ENCODE data around the gene NDUFAF8.

NDUFAF8 gene

DNA sequence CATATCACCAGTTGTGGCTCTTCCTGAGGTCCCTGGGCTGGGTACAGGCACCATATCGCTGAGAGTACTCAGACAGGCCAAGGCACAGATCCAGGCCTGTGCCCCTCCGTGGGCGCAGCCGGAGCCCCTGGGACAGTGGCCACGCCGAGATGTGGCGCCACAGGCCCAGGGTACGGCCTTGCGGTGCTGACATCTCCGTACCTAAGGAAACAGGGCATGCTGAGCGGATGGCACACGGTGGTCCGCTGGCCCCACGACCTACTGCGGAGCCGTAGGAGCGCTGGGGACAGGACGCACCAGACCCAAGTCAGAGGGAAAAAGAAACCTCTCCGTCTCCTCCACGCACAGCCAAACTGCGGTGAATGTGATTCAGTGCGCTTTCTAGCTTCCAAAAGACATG lies 26.5 kb downstream of the NDUFAF8 start:
- Histone ChIP-seq H3K4me3 (ENCODE audit: extremely low read depth, insufficient read depth, low read length, poor library complexity, severe bottlenecking) (no peak overlapping the region), H3K4me1 (ENCODE audit: control insufficient read depth, insufficient read depth, low read length, poor library complexity, severe bottlenecking) (no peaks in the 10 kb centered on the region), H3K27ac (ENCODE audit: low read depth, low read length, severe bottlenecking) (no peak overlapping the region), H3K9me3 (ENCODE audit: control insufficient read depth, low read length) (no peaks in the 10 kb centered on the region), H3K36me3 (ENCODE audit: control insufficient read depth, insufficient read depth, low read length) (peaks cover 57% of the 10 kb centered on the region)
- WGBS, 2 experiments (ENCODE audit: insufficient coverage in 2 of 2): 92 to 95% methylated on average over 17 to 22 of the region's 22 CpGs

DNA sequence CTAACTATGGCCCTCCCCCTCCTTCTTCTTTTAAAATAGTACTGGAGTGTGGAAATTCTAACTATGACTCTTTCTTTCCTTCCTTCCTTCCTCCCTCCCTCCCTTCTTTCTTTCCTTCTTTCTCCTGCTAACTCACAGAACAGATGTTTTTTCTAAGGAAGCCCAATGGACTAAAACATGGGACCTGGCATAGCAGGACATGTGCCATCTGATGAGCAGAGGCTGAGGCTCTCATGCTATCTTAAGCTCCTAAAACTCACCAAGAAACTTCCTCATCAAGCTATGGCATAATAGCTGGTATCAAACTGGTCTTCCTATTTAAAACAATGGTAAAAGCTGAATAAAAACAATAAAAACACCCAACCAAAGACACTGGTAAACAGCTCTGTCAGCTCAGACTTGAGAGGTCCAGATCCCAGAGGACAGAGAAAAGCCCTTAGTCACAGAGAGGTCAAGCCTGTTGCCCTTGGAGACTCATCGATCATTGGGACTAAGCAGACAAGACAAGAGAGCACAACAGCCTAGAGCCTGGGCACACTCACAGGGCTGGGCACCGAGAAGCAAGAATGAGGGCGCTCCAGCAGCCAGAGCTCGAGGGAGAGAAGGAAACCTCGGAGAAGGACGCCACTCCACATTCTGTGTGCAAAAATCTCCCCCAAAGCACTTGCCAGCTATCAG lies 28.4 kb downstream of the NDUFAF8 start:
- H3K36me3 ChIP-seq (ENCODE audit: control insufficient read depth, insufficient read depth, low read length): peaks cover 50% of the 10 kb centered on the region
- H3K4me1 ChIP-seq (ENCODE audit: control insufficient read depth, insufficient read depth, low read length, poor library complexity, severe bottlenecking): no peaks in the 10 kb centered on the region
- H3K9me3 ChIP-seq (ENCODE audit: control insufficient read depth, low read length): no peaks in the 10 kb centered on the region
- 85 to 97% methylated on average over 5 to 6 of the region's 6 CpGs for WGBS, 2 experiments (ENCODE audit: insufficient coverage in 2 of 2)
- H3K27ac ChIP-seq (ENCODE audit: low read depth, low read length, severe bottlenecking): no peak overlapping the region
- H3K4me3 ChIP-seq (ENCODE audit: extremely low read depth, insufficient read depth, low read length, poor library complexity, severe bottlenecking): no peak overlapping the region

DNA sequence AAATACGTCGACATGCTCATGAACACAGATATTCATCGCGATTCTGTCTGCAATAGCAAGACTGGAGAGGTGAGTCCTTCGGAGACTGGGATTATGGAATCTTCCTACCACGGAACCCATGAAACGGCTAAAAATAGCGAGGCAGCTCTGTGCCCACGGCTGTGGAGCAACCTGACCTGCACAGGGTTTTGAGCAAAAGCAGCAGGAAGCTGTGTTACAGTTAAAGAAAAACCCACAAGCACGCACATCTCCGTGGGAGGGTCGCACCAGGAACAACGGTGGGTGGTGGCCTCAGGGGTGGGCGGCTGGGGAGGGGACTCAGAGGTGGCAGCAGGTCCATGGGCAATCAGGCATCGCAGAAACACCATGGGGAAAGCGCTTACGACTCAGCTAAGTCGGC lies 31.2 kb downstream of the NDUFAF8 start:
- peaks cover 64% of the 10 kb centered on the region for H3K36me3 ChIP-seq (ENCODE audit: control insufficient read depth, insufficient read depth, low read length)
- 94 to 95% methylated on average over 16 to 18 of the region's 18 CpGs for WGBS, 2 experiments (ENCODE audit: insufficient coverage in 2 of 2)

DNA sequence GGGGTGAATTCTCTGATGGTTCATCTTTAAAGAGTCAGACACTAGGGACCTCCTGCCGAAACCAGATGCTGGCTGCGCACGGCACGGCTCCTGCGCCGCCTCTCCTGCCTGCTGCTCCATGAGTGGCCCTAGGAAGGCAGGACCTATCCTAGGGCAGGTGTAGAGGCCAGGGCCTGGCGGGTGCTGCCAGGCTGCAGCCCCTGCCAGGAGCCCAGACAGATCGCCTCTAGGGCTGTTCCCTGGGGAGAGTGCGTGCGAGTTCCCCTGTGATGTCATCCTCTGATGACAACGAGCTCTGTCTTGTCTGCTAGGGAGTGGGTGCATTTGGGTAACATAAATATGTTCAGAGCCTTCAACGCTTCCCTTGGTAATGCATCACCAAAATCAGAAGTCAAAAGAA lies 32.1 kb downstream of the NDUFAF8 start:
- Histone ChIP-seq H3K9me3 (ENCODE audit: control insufficient read depth, low read length) (no peaks in the 10 kb centered on the region), H3K4me3 (ENCODE audit: extremely low read depth, insufficient read depth, low read length, poor library complexity, severe bottlenecking) (no peak overlapping the region), H3K27ac (ENCODE audit: low read depth, low read length, severe bottlenecking) (no peak overlapping the region), H3K36me3 (ENCODE audit: control insufficient read depth, insufficient read depth, low read length) (peaks cover 64% of the 10 kb centered on the region), H3K4me1 (ENCODE audit: control insufficient read depth, insufficient read depth, low read length, poor library complexity, severe bottlenecking) (no peaks in the 10 kb centered on the region)
- 93 to 94% methylated on average over 8 to 9 of the region's 12 CpGs for WGBS, 2 experiments (ENCODE audit: insufficient coverage in 2 of 2)

More for the DNA sequence above, 31.2 kb downstream of the NDUFAF8 start:
- Histone ChIP-seq H3K27ac (ENCODE audit: low read depth, low read length, severe bottlenecking) (no peak overlapping the region), H3K4me1 (ENCODE audit: control insufficient read depth, insufficient read depth, low read length, poor library complexity, severe bottlenecking) (no peaks in the 10 kb centered on the region), H3K9me3 (ENCODE audit: control insufficient read depth, low read length) (no peaks in the 10 kb centered on the region), H3K4me3 (ENCODE audit: extremely low read depth, insufficient read depth, low read length, poor library complexity, severe bottlenecking) (no peak overlapping the region)

DNA sequence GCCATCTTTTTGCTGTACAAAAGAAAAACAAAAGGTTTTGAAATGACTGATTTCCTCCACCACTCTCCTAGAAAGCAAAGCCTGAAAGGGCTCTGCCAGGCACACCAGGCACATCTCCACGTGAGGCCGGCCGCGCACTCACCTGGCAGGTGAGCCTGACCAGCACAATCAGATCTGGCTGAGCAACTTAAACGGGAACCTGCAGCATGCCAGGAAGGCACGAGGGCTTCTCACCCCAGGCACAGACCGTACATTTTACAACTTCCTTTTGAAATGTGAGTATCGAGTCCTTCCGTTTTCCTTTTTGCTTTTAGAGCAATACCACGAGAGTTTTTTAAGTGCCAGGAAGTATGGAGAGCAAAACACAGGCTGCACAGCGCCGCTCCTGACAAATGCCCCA lies 33.5 kb downstream of the NDUFAF8 start:
- WGBS, 2 experiments (ENCODE audit: insufficient coverage in 2 of 2): 93 to 97% methylated on average over 11 to 12 of the region's 12 CpGs
- no peaks in the 10 kb centered on the region for H3K9me3 ChIP-seq (ENCODE audit: control insufficient read depth, low read length)
- no peak overlapping the region for H3K4me3 ChIP-seq (ENCODE audit: extremely low read depth, insufficient read depth, low read length, poor library complexity, severe bottlenecking)
- H3K36me3 ChIP-seq (ENCODE audit: control insufficient read depth, insufficient read depth, low read length): peaks cover 70% of the 10 kb centered on the region
- no peaks in the 10 kb centered on the region for H3K4me1 ChIP-seq (ENCODE audit: control insufficient read depth, insufficient read depth, low read length, poor library complexity, severe bottlenecking)
- H3K27ac ChIP-seq (ENCODE audit: low read depth, low read length, severe bottlenecking): no peak overlapping the region

DNA sequence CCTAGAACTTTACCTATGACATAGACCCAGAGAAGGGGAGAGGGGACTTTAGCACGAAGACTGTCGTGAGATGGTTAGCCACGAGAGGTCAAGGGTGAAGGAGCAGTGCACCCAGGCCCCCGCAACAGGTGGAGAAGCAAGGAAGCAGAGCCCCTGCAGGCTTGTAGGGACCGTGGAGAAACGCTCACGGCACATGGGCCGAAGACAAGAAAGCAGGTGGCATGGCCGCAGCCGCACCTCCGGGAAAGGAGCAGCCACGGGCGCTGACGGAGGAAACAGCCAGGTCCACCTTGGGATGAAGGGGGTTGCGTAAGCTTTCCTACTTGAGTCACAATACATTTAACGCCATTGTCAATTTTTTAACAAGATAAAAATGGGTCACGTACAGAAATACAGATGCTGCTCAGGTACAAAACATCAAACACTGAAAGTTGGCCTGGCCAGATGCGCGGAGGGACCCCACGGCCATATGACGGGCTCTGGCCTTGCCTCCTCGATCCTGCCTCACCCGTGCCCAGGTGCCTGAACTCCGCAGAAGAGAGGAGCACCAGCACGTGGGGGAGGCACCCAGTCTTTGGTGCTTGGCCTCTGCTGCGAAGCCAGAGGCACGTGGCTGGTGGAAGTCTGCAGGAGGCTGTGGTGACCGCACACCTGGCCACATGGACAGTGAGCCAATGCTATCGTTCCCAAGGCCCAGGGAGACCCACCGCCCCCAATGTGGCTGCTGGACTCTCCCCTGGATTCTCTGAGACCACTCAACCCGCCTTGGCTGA lies 34.8 kb downstream of the NDUFAF8 start:
- Histone ChIP-seq H3K9me3 (ENCODE audit: control insufficient read depth, low read length) (no peaks in the 10 kb centered on the region), H3K4me1 (ENCODE audit: control insufficient read depth, insufficient read depth, low read length, poor library complexity, severe bottlenecking) (no peaks in the 10 kb centered on the region), H3K4me3 (ENCODE audit: extremely low read depth, insufficient read depth, low read length, poor library complexity, severe bottlenecking) (no peak overlapping the region), H3K36me3 (ENCODE audit: control insufficient read depth, insufficient read depth, low read length) (peaks cover 65% of the 10 kb centered on the region), H3K27ac (ENCODE audit: low read depth, low read length, severe bottlenecking) (no peak overlapping the region)
- 96 to 97% methylated on average over 30 to 31 of the region's 31 CpGs for WGBS, 2 experiments (ENCODE audit: insufficient coverage in 2 of 2)

DNA sequence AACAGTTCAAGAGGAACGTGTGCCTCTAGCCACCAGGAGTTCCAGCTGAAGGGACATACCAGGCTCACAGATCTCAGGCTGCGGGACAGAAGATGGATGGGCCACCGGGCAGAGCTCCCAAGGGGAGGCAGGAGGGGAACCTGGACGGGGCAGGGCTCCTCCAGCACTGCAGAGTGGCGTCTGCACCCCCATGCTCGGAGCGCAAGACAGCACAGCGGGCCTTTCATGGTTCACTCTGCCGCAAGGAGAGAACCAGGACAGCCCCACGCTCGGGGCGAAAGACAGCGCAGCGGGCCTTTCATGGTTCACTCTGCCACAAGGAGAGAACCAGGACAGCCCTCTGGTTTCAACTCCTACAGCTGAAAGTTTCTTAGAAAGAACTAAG lies 35.3 kb downstream of the NDUFAF8 start:
- Histone ChIP-seq H3K9me3 (ENCODE audit: control insufficient read depth, low read length) (no peaks in the 10 kb centered on the region), H3K4me1 (ENCODE audit: control insufficient read depth, insufficient read depth, low read length, poor library complexity, severe bottlenecking) (no peaks in the 10 kb centered on the region), H3K36me3 (ENCODE audit: control insufficient read depth, insufficient read depth, low read length) (peaks cover 60% of the 10 kb centered on the region), H3K27ac (ENCODE audit: low read depth, low read length, severe bottlenecking) (no peak overlapping the region), H3K4me3 (ENCODE audit: extremely low read depth, insufficient read depth, low read length, poor library complexity, severe bottlenecking) (no peak overlapping the region)
- 89 to 94% methylated on average over 14 of the region's 14 CpGs for WGBS, 2 experiments (ENCODE audit: insufficient coverage in 2 of 2)

DNA sequence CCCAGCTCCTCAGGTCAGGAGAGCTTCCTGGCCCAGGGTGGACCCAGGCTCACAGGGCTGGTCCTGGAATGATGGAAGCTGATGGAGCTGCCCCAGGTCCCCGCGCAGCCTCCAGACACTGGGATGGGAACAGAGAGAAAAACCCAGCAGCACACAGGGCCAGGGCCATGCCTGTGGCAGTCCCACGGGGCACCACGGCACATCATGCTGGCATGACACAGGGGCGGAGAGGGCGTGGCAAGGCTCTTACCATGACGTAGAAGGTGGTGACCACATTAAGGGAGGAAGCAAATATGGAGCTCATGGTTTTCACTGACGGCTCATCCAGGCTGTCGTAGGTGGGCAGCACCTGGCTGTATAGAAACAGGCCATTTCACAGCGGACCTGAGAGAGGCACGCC lies 37.7 kb downstream of the NDUFAF8 start:
- Histone ChIP-seq H3K4me1 (ENCODE audit: control insufficient read depth, insufficient read depth, low read length, poor library complexity, severe bottlenecking) (no peaks in the 10 kb centered on the region), H3K36me3 (ENCODE audit: control insufficient read depth, insufficient read depth, low read length) (peaks cover 45% of the 10 kb centered on the region), H3K9me3 (ENCODE audit: control insufficient read depth, low read length) (no peaks in the 10 kb centered on the region), H3K4me3 (ENCODE audit: extremely low read depth, insufficient read depth, low read length, poor library complexity, severe bottlenecking) (no peak overlapping the region), H3K27ac (ENCODE audit: low read depth, low read length, severe bottlenecking) (no peak overlapping the region)
- 98 to 99% methylated on average over 11 of the region's 11 CpGs for whole genome bisulfite sequencing, 2 experiments (ENCODE audit: insufficient coverage in 2 of 2)

DNA sequence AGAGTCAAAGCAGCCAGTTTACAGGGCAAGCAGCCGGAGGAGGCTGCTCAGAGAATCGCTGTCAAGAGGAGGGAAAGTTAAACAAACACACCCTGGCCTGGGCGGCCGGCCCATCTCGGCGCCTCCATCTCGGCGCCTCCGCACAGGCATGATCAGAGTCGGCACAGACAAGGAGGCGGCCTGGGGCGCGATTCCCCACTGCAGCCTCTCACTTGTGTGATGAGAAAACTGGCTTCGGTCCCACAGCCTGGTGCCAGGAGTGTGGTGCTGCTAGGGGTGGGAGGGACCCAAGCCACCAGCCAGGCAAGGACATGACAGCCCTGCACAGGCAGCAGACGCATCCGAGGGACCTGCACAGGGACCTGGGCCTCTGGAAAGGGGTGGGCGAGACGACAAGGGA lies 38.3 kb downstream of the NDUFAF8 start:
- Histone ChIP-seq H3K27ac (ENCODE audit: low read depth, low read length, severe bottlenecking) (no peak overlapping the region), H3K4me3 (ENCODE audit: extremely low read depth, insufficient read depth, low read length, poor library complexity, severe bottlenecking) (no peak overlapping the region), H3K36me3 (ENCODE audit: control insufficient read depth, insufficient read depth, low read length) (peaks cover 47% of the 10 kb centered on the region), H3K4me1 (ENCODE audit: control insufficient read depth, insufficient read depth, low read length, poor library complexity, severe bottlenecking) (no peaks in the 10 kb centered on the region), H3K9me3 (ENCODE audit: control insufficient read depth, low read length) (no peaks in the 10 kb centered on the region)
- WGBS, 2 experiments (ENCODE audit: insufficient coverage in 2 of 2): 95 to 98% methylated on average over 16 to 18 of the region's 18 CpGs

DNA sequence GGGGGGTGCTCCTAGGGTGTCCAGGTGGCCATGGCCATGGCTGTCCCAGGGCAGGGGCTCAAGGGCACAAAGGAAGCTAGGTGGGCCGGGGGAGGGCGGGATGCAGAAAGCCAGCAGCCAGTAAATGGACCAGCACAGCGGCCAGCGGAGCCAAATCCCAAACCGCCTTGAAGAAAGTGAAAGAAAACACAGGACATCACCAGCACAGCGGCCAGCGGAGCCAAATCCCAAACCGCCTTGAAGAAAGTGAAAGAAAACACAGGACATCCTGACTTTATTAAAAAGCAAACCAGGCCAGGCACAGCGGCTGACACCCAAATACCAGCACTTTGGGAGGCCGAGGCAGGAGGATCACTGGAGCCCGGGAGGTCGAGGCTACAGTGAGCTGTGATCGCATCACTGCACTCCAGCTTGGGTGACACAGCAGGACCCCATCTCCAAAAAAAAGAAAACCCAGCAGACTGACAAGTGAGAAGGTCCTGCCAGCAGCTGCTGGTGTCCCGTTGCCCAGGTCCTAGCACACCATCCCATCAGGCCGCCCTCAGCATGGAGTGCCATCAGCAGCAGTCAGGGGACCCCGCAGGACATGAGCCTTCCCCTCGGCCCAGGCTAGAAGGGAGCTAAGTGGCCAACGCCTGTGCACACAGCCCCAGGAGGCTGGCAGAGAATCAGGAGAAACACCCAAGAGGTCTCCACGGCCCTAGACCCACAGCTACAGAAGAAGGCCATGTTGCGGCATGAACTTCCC lies 39.0 kb downstream of the NDUFAF8 start:
- Histone ChIP-seq H3K4me3 (ENCODE audit: extremely low read depth, insufficient read depth, low read length, poor library complexity, severe bottlenecking) (no peak overlapping the region), H3K36me3 (ENCODE audit: control insufficient read depth, insufficient read depth, low read length) (peaks cover 42% of the 10 kb centered on the region), H3K4me1 (ENCODE audit: control insufficient read depth, insufficient read depth, low read length, poor library complexity, severe bottlenecking) (no peaks in the 10 kb centered on the region), H3K27ac (ENCODE audit: low read depth, low read length, severe bottlenecking) (no peak overlapping the region), H3K9me3 (ENCODE audit: control insufficient read depth, low read length) (no peaks in the 10 kb centered on the region)
- 95 to 96% methylated on average over 19 to 20 of the region's 20 CpGs for WGBS, 2 experiments (ENCODE audit: insufficient coverage in 2 of 2)

All from mesodermal cell (in vitro differentiated cells).